ENCODE data around the gene MARCHF2.
"Not testable (repeated sequence)": the region's sequence is repeated elsewhere in the genome, so short reads cannot be mapped to it uniquely, and the experiment has no call there.

MARCHF2 gene

GRCh38 chr19:8371011-8371804 lies 41.9 kb upstream of the MARCHF2 start:
- Histone ChIP-seq H3K36me3 (ENCODE audit: control insufficient read depth in 1 of 2, insufficient read depth in 2 of 2, low read depth in 1 of 2, low read length in 2 of 2) (peaks cover 59 to 62% of the 10 kb centered on the region in 2 experiments), H2BK5ac (ENCODE audit: low read depth, low read length, poor library complexity, severe bottlenecking) (no peak overlapping the region), H2AFZ (ENCODE audit: low read depth, low read length) (no peak overlapping the region), H3K4me2 (ENCODE audit: low read length, poor library complexity, severe bottlenecking) (no peak overlapping the region), H2BK12ac (ENCODE audit: low read length in 2 of 2) (peak overlapping the region; percentile 1 to 28), H3K4me3 (ENCODE audit: insufficient read depth in 1 of 2, low read depth in 1 of 2, low read length in 2 of 2) (no peak overlapping the region), H3K14ac (ENCODE audit: low read length in 2 of 2) (no peak overlapping the region), H3K9me3 (ENCODE audit: control insufficient read depth, low read length) (no peaks in the 10 kb centered on the region), H3K27ac (ENCODE audit: low read length, poor library complexity, severe bottlenecking) (no peak overlapping the region), H3K23ac (ENCODE audit: low read length in 2 of 2) (no peak overlapping the region), H3K27me3 (ENCODE audit: control insufficient read depth in 1 of 2, insufficient read depth in 1 of 2, low read length in 2 of 2) (no peaks in the 10 kb centered on the region), H3K4ac (ENCODE audit: low read depth in 1 of 2, low read length in 2 of 2) (peak overlapping the region in 1 of 2 experiments; percentile 46), H3K79me1 (replicated peaks; ENCODE audit: low read length, poor library complexity, severe bottlenecking) (peaks cover 14% of the 10 kb centered on the region), H3K18ac (ENCODE audit: low read depth in 1 of 2, low read length in 2 of 2) (peak overlapping the region; percentile 28 to 31), H4K91ac (ENCODE audit: low read length) (peak overlapping the region; percentile 54), H3K9ac (ENCODE audit: low read length) (peak overlapping the region; percentile 51), H2BK15ac (ENCODE audit: low read depth, poor library complexity, severe bottlenecking) (peak overlapping the region; percentile 68), H2BK120ac (ENCODE audit: low read depth, low read length) (peak overlapping the region; percentile 61), H4K8ac (ENCODE audit: low read length) (peak overlapping the region; percentile 69), H2AK5ac (ENCODE audit: low read length, severe bottlenecking) (peak overlapping the region; percentile 80), H3K4me1 (ENCODE audit: control insufficient read depth, insufficient read depth, low read depth, low read length) (peaks cover 38% of the 10 kb centered on the region)
- no peak for DNase-seq
- 87% methylated on average over 27 of the region's 28 CpGs for WGBS

- Histone ChIP-seq H3K9ac (ENCODE audit: low read length) (no peak overlapping the region), H3K9me3 (ENCODE audit: control insufficient read depth, low read length) (no peaks in the 10 kb centered on the region), H2BK5ac (ENCODE audit: low read depth, low read length, poor library complexity, severe bottlenecking) (no peak overlapping the region), H3K4me3 (ENCODE audit: insufficient read depth in 1 of 2, low read depth in 1 of 2, low read length in 2 of 2) (no peak overlapping the region), H3K4me2 (ENCODE audit: low read length, poor library complexity, severe bottlenecking) (no peak overlapping the region), H3K23ac (ENCODE audit: low read length in 2 of 2) (no peak overlapping the region), H4K91ac (ENCODE audit: low read length) (no peak overlapping the region), H3K14ac (ENCODE audit: low read length in 2 of 2) (no peak overlapping the region), H2AK5ac (ENCODE audit: low read length, severe bottlenecking) (peak overlapping the region; percentile 42), H2AFZ (ENCODE audit: low read depth, low read length) (no peak overlapping the region), H3K4me1 (ENCODE audit: control insufficient read depth, insufficient read depth, low read depth, low read length) (peaks cover 14% of the 10 kb centered on the region), H3K27ac (ENCODE audit: low read length, poor library complexity, severe bottlenecking) (no peak overlapping the region), H3K27me3 (ENCODE audit: control insufficient read depth in 1 of 2, insufficient read depth in 1 of 2, low read length in 2 of 2) (no peaks in the 10 kb centered on the region), H2BK120ac (ENCODE audit: low read depth, low read length) (no peak overlapping the region), H4K8ac (ENCODE audit: low read length) (no peak overlapping the region), H3K4ac (ENCODE audit: low read depth in 1 of 2, low read length in 2 of 2) (no peak overlapping the region), H3K18ac (ENCODE audit: low read depth in 1 of 2, low read length in 2 of 2) (no peak overlapping the region), H2BK15ac (ENCODE audit: low read depth, poor library complexity, severe bottlenecking) (no peak overlapping the region), H3K79me1 (replicated peaks; ENCODE audit: low read length, poor library complexity, severe bottlenecking) (peaks cover 12% of the 10 kb centered on the region), H2BK12ac (ENCODE audit: low read length in 2 of 2) (peak overlapping the region; percentile 40 to 68), H3K36me3 (ENCODE audit: control insufficient read depth in 1 of 2, insufficient read depth in 2 of 2, low read depth in 1 of 2, low read length in 2 of 2) (peaks cover 42 to 46% of the 10 kb centered on the region in 2 experiments)
- WGBS: 88% methylated on average over 26 of the region's 26 CpGs
- no peak for DNase-seq
These were observed 39.0 kb upstream of the MARCHF2 start for GRCh38 chr19:8373867-8374813.

- H3K14ac ChIP-seq (ENCODE audit: low read length in 2 of 2); H3K27me3 ChIP-seq (ENCODE audit: control insufficient read depth in 1 of 2, insufficient read depth in 1 of 2, low read length in 2 of 2); H3K9ac ChIP-seq (ENCODE audit: low read length); H3K9me3 ChIP-seq (ENCODE audit: control insufficient read depth, low read length); H2AK5ac ChIP-seq (ENCODE audit: low read length, severe bottlenecking); H2AFZ ChIP-seq (ENCODE audit: low read depth, low read length); H3K4me1 ChIP-seq (ENCODE audit: control insufficient read depth, insufficient read depth, low read depth, low read length); H3K4me2 ChIP-seq (ENCODE audit: low read length, poor library complexity, severe bottlenecking); H2BK120ac ChIP-seq (ENCODE audit: low read depth, low read length); H2BK15ac ChIP-seq (ENCODE audit: low read depth, poor library complexity, severe bottlenecking); DNase-seq; H2BK12ac ChIP-seq (ENCODE audit: low read length in 2 of 2); H4K8ac ChIP-seq (ENCODE audit: low read length); H3K23ac ChIP-seq (ENCODE audit: low read length in 2 of 2); H3K4ac ChIP-seq (ENCODE audit: low read depth in 1 of 2, low read length in 2 of 2); H3K27ac ChIP-seq (ENCODE audit: low read length, poor library complexity, severe bottlenecking); H4K91ac ChIP-seq (ENCODE audit: low read length); H3K4me3 ChIP-seq (ENCODE audit: insufficient read depth in 1 of 2, low read depth in 1 of 2, low read length in 2 of 2); H2BK5ac ChIP-seq (ENCODE audit: low read depth, low read length, poor library complexity, severe bottlenecking); H3K18ac ChIP-seq (ENCODE audit: low read depth in 1 of 2, low read length in 2 of 2): not testable (repeated sequence)
- peaks cover 31 to 39% of the 10 kb centered on the region in 2 experiments for H3K36me3 ChIP-seq (ENCODE audit: control insufficient read depth in 1 of 2, insufficient read depth in 2 of 2, low read depth in 1 of 2, low read length in 2 of 2)
- over 99% methylated on average over 25 of the region's 32 CpGs for WGBS
- peaks cover 11% of the 10 kb centered on the region for H3K79me1 ChIP-seq (replicated peaks; ENCODE audit: low read length, poor library complexity, severe bottlenecking)
These were observed 37.3 kb upstream of the MARCHF2 start for GRCh38 chr19:8375766-8376165.
